HEK293 (cell line): Measurements from ENCODE around the gene ARHGAP28.

Experiments
- GLIS1 ChIP-seq: fragments of 450-650 bp; formaldehyde crosslinking; IDR thresholded peaks from 2 replicates; pipeline ENCODE4 v1.5.1; 2016; ENCODE audit warnings: missing biosample characterization, missing genetic modification characterization
- HIC1 ChIP-seq: fragments of 450-650 bp; formaldehyde crosslinking; IDR thresholded peaks from 2 replicates; pipeline ENCODE4 v1.5.1; 2016; ENCODE audit warnings: missing biosample characterization, missing genetic modification characterization
- KLF16 ChIP-seq: fragments of 450-650 bp; formaldehyde crosslinking; IDR thresholded peaks from 2 replicates; pipeline ENCODE4 v1.5.1; 2017; ENCODE audit warnings: missing biosample characterization, missing genetic modification characterization
- KLF7 ChIP-seq: fragments of 450-650 bp; formaldehyde crosslinking; IDR thresholded peaks from 2 replicates; pipeline ENCODE4 v1.5.1; 2016; ENCODE audit warnings: missing biosample characterization, missing genetic modification characterization, borderline replicate concordance
- PRDM4 ChIP-seq: fragments of 450-650 bp; formaldehyde crosslinking; IDR thresholded peaks from 2 replicates; pipeline ENCODE4 v1.5.1; 2017; ENCODE audit warnings: missing biosample characterization, missing genetic modification characterization
- YY2 ChIP-seq: fragments of 450-650 bp; formaldehyde crosslinking; IDR thresholded peaks from 2 replicates; pipeline ENCODE4 v1.5.1; 2016; ENCODE audit warnings: missing biosample characterization, missing genetic modification characterization
- ZBTB21 ChIP-seq: fragments of 450-650 bp; formaldehyde crosslinking; IDR thresholded peaks from 2 replicates; pipeline ENCODE4 v1.5.1; 2017; ENCODE audit warnings: missing biosample characterization, missing genetic modification characterization
- ZFP41 ChIP-seq: fragments of 450-650 bp; formaldehyde crosslinking; IDR thresholded peaks from 2 replicates; pipeline ENCODE4 v1.5.1; 2016; ENCODE audit warnings: missing biosample characterization, missing genetic modification characterization, borderline replicate concordance
- ZFP69B ChIP-seq: fragments of 450-650 bp; formaldehyde crosslinking; IDR thresholded peaks from 2 replicates; pipeline ENCODE4 v1.5.1; 2016; ENCODE audit warnings: missing biosample characterization, missing genetic modification characterization
- ZNF169 ChIP-seq: fragments of 450-650 bp; formaldehyde crosslinking; IDR thresholded peaks from 2 replicates; pipeline ENCODE4 v1.5.1; 2016; ENCODE audit warnings: missing biosample characterization, missing genetic modification characterization
- ZNF248 ChIP-seq: fragments of 450-650 bp; formaldehyde crosslinking; IDR thresholded peaks from 2 replicates; pipeline ENCODE4 v1.5.1; 2017; ENCODE audit warnings: missing biosample characterization, missing genetic modification characterization
- ZNF26 ChIP-seq: fragments of 450-650 bp; formaldehyde crosslinking; IDR thresholded peaks from 2 replicates; pipeline ENCODE4 v1.5.1; 2016; ENCODE audit warnings: missing biosample characterization, missing genetic modification characterization
- ZNF266 ChIP-seq: fragments of 450-650 bp; formaldehyde crosslinking; IDR thresholded peaks from 2 replicates; pipeline ENCODE4 v1.5.1; 2016; ENCODE audit warnings: missing biosample characterization, missing genetic modification characterization, low read depth
- ZNF302 ChIP-seq: fragments of 450-650 bp; formaldehyde crosslinking; IDR thresholded peaks from 2 replicates; pipeline ENCODE4 v1.5.1; 2016; ENCODE audit warnings: missing biosample characterization, missing genetic modification characterization, low read depth
- ZNF37A ChIP-seq: fragments of 450-650 bp; IDR thresholded peaks from 2 replicates; pipeline ENCODE4 v1.5.1; 2018; ENCODE audit warnings: missing biosample characterization, missing genetic modification characterization
- ZNF394 ChIP-seq: fragments of 450-650 bp; formaldehyde crosslinking; IDR thresholded peaks from 2 replicates; pipeline ENCODE4 v1.5.1; 2016; ENCODE audit warnings: missing biosample characterization, missing genetic modification characterization, mild to moderate bottlenecking, moderate library complexity, borderline replicate concordance
- ZNF416 ChIP-seq: fragments of 450-650 bp; formaldehyde crosslinking; IDR thresholded peaks from 2 replicates; pipeline ENCODE4 v1.5.1; 2016; ENCODE audit warnings: missing biosample characterization, missing genetic modification characterization
- ZNF585B ChIP-seq: fragments of 450-650 bp; formaldehyde crosslinking; IDR thresholded peaks from 2 replicates; pipeline ENCODE4 v1.5.1; 2016; ENCODE audit warnings: missing biosample characterization, missing genetic modification characterization
- ZNF645 ChIP-seq: fragments of 450-650 bp; formaldehyde crosslinking; IDR thresholded peaks from 2 replicates; pipeline ENCODE4; 2016; ENCODE audit warnings: missing biosample characterization, missing genetic modification characterization
- ZNF658 ChIP-seq: fragments of 450-650 bp; formaldehyde crosslinking; IDR thresholded peaks from 2 replicates; pipeline ENCODE4; 2016; ENCODE audit warnings: missing biosample characterization, missing genetic modification characterization
- ZNF792 ChIP-seq: fragments of 450-650 bp; formaldehyde crosslinking; IDR thresholded peaks from 2 replicates; pipeline ENCODE4 v1.5.1; 2016; ENCODE audit warnings: missing biosample characterization, missing genetic modification characterization
- ZSCAN16 ChIP-seq: fragments of 450-650 bp; formaldehyde crosslinking; IDR thresholded peaks from 2 replicates; pipeline ENCODE4 v1.5.1; 2016; ENCODE audit warnings: missing biosample characterization, missing genetic modification characterization
- TF ChIP-seq, protein P1 (sequence below): fragments of 450-650 bp; formaldehyde crosslinking; IDR thresholded peaks from 2 replicates; pipeline ENCODE4 v1.5.1; 2016; ENCODE audit warnings: missing biosample characterization, missing genetic modification characterization, borderline replicate concordance
- TF ChIP-seq, protein P2 (sequence below): fragments of 450-650 bp; formaldehyde crosslinking; IDR thresholded peaks from 2 replicates; pipeline ENCODE4 v1.5.1; 2017; ENCODE audit warnings: missing biosample characterization, missing genetic modification characterization
- TF ChIP-seq, protein P3 (sequence below): fragments of 450-650 bp; formaldehyde crosslinking; IDR thresholded peaks from 2 replicates; pipeline ENCODE4 v1.5.1; 2016; ENCODE audit warnings: missing biosample characterization, missing genetic modification characterization

Gene ARHGAP28

GRCh38 chr18:6920099-6920955 lies 190.8 kb downstream of the ARHGAP28 start (continued):
- TF ChIP-seq ZBTB21 (tag by site-specific recombination) = no peak
- no peak for TF ChIP-seq ZFP69B (tag by site-specific recombination)
- no peak for TF ChIP-seq ZFP41 (tag by site-specific recombination)
- TF ChIP-seq HIC1 = no peak
- no peak for TF ChIP-seq ZSCAN16 (tag by site-specific recombination)
- TF ChIP-seq ZNF585B (tag by site-specific recombination) = no peak
- TF ChIP-seq PRDM4 = no peak
- TF ChIP-seq ZNF645 (tag by site-specific recombination) = no peak
- no peak for TF ChIP-seq KLF16 (tag by site-specific recombination)
- TF ChIP-seq, protein P1, sequence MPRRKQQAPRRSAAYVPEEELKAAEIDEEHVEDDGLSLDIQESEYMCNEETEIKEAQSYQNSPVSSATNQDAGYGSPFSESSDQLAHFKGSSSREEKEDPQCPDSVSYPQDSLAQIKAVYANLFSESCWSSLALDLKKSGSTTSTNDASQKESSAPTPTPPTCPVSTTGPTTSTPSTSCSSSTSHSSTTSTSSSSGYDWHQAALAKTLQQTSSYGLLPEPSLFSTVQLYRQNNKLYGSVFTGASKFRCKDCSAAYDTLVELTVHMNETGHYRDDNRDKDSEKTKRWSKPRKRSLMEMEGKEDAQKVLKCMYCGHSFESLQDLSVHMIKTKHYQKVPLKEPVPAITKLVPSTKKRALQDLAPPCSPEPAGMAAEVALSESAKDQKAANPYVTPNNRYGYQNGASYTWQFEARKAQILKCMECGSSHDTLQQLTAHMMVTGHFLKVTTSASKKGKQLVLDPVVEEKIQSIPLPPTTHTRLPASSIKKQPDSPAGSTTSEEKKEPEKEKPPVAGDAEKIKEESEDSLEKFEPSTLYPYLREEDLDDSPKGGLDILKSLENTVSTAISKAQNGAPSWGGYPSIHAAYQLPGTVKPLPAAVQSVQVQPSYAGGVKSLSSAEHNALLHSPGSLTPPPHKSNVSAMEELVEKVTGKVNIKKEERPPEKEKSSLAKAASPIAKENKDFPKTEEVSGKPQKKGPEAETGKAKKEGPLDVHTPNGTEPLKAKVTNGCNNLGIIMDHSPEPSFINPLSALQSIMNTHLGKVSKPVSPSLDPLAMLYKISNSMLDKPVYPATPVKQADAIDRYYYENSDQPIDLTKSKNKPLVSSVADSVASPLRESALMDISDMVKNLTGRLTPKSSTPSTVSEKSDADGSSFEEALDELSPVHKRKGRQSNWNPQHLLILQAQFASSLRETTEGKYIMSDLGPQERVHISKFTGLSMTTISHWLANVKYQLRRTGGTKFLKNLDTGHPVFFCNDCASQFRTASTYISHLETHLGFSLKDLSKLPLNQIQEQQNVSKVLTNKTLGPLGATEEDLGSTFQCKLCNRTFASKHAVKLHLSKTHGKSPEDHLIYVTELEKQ (tag by site-specific recombination) = no peak
- no peak for TF ChIP-seq ZNF266
- TF ChIP-seq, protein P2, sequence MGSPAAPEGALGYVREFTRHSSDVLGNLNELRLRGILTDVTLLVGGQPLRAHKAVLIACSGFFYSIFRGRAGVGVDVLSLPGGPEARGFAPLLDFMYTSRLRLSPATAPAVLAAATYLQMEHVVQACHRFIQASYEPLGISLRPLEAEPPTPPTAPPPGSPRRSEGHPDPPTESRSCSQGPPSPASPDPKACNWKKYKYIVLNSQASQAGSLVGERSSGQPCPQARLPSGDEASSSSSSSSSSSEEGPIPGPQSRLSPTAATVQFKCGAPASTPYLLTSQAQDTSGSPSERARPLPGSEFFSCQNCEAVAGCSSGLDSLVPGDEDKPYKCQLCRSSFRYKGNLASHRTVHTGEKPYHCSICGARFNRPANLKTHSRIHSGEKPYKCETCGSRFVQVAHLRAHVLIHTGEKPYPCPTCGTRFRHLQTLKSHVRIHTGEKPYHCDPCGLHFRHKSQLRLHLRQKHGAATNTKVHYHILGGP (tag by site-specific recombination) = no peak
- TF ChIP-seq GLIS1 (tag by site-specific recombination) = peak; percentile 18; the same call in 1 of the 2 replicates
- no peak; the same call in 1 of the 2 replicates for TF ChIP-seq ZNF792 (tag by site-specific recombination)
- no peak for TF ChIP-seq ZNF37A (tag by site-specific recombination)
- no peak for TF ChIP-seq ZNF394 (tag by site-specific recombination)
- TF ChIP-seq, protein P3, sequence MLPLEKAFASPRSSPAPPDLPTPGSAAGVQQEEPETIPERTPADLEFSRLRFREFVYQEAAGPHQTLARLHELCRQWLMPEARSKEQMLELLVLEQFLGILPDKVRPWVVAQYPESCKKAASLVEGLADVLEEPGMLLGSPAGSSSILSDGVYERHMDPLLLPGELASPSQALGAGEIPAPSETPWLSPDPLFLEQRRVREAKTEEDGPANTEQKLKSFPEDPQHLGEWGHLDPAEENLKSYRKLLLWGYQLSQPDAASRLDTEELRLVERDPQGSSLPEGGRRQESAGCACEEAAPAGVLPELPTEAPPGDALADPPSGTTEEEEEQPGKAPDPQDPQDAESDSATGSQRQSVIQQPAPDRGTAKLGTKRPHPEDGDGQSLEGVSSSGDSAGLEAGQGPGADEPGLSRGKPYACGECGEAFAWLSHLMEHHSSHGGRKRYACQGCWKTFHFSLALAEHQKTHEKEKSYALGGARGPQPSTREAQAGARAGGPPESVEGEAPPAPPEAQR (tag by site-specific recombination) = no peak
- no peak for TF ChIP-seq ZNF26 (tag by site-specific recombination)
- no peak for TF ChIP-seq ZNF248 (tag by site-specific recombination)
- TF ChIP-seq ZNF169 = no peak
- TF ChIP-seq YY2 = no peak
- TF ChIP-seq ZNF416 (tag by site-specific recombination) = no peak
- TF ChIP-seq ZNF302 = peak; percentile 83
- TF ChIP-seq ZNF658 (tag by site-specific recombination) = no peak
- no peak for TF ChIP-seq KLF7
